IMR-90 (cell line): ENCODE measurements around the gene TRIM2. TPM values are rescaled to one million over a fixed set of nuclear protein-coding genes. Genes with fewer than 3 reads are reported as not detected.

ENCODE experiments used
- ATAC-seq: fragments of 200-7000 bp; cut with Tn5 transposase; 2 replicates; pipeline ENCODE4 v1.9.1; 2020; ENCODE audit warnings: low read depth, mild to moderate bottlenecking, moderate library complexity
- BruUV-seq: library from RNA; stranded (reverse); fragments of 400-500 nt; replicated peaks from 2 replicates; lab custom pipeline; 2021; lab: Mats Ljungman, UMichigan
- CTCF ChIA-PET: fragments of 300-600 bp; formaldehyde crosslinking; extraction: SDS; loops from one replicate; lab custom pipeline; 2021; ENCODE audit warnings: antibody characterized with exemption; lab: Yijun Ruan, JAX
- POLR2A ChIA-PET: fragments of 300-600 bp; sonication (Branson Sonifier 250); formaldehyde crosslinking; loops from one replicate; lab custom pipeline; 2022; ENCODE audit warnings: antibody characterized with exemption; ENCODE audit not compliant: unreplicated experiment; lab: Charles Lee
- DNase-seq: peaks from one replicate; pipeline ENCODE4 v3.0.0; 2013
- H2AFZ ChIP-seq: replicated peaks from 2 replicates; pipeline ENCODE3; 2013; ENCODE audit warnings: low read length, mild to moderate bottlenecking; ENCODE audit not compliant: poor library complexity
- H2AK5ac ChIP-seq: 2 replicates; pipeline ENCODE4 v1.6.1; 2013; ENCODE audit warnings: low read depth, low read length, inconsistent platforms
- H2AK9ac ChIP-seq: replicated peaks from 2 replicates; pipeline ENCODE3; 2013; ENCODE audit warnings: mild to moderate bottlenecking, low read depth, low read length, moderate library complexity; ENCODE audit not compliant: poor library complexity
- H2BK120ac ChIP-seq: 2 replicates; pipeline ENCODE4 v1.6.1; 2013; ENCODE audit warnings: low read depth, low read length, inconsistent platforms
- H2BK15ac ChIP-seq: 3 replicates; pipeline ENCODE4 v1.6.1; 2013; ENCODE audit warnings: low read depth, low read length, inconsistent platforms
- H2BK20ac ChIP-seq: 2 replicates; pipeline ENCODE4 v1.6.1; 2013; ENCODE audit warnings: low read depth, mild to moderate bottlenecking, inconsistent platforms, low read length, moderate library complexity
- H2BK5ac ChIP-seq: 2 replicates; pipeline ENCODE4 v1.6.1; 2013; ENCODE audit warnings: mild to moderate bottlenecking, low read depth, low read length, inconsistent platforms; ENCODE audit not compliant: poor library complexity, severe bottlenecking
- H3K14ac ChIP-seq: replicated peaks from 2 replicates; pipeline ENCODE4 v1.6.1; 2013; ENCODE audit warnings: low read depth, low read length, inconsistent platforms
- H3K18ac ChIP-seq: 2 replicates; pipeline ENCODE4 v1.6.1; 2013; ENCODE audit warnings: low read depth, low read length, control low read depth
- H3K23ac ChIP-seq: 2 replicates; pipeline ENCODE4 v1.6.1; 2013; ENCODE audit warnings: low read depth, low read length, inconsistent platforms
- H3K27ac ChIP-seq: 2 replicates; pipeline ENCODE4 v1.5.1; 2013; ENCODE audit warnings: mild to moderate bottlenecking, control low read depth, low read length; ENCODE audit not compliant: insufficient read depth
- H3K27me3 ChIP-seq: 2 replicates; pipeline ENCODE4 v1.6.1; 2013; ENCODE audit warnings: low read length; ENCODE audit not compliant: control insufficient read depth, insufficient read depth
- H3K36me3 ChIP-seq: 2 replicates; pipeline ENCODE4 v1.6.1; 2013; ENCODE audit warnings: low read length, mixed read lengths; ENCODE audit not compliant: control insufficient read depth, insufficient read depth
- H3K4ac ChIP-seq: 2 replicates; pipeline ENCODE4 v1.6.1; 2013; ENCODE audit warnings: low read depth, low read length, inconsistent platforms
- H3K4me1 ChIP-seq: 2 replicates; pipeline ENCODE4 v1.6.1; 2013; ENCODE audit warnings: low read length, mixed read lengths; ENCODE audit not compliant: control insufficient read depth, insufficient read depth
- H3K4me2 ChIP-seq: 2 replicates; pipeline ENCODE4 v1.6.1; 2013; ENCODE audit warnings: low read depth, mild to moderate bottlenecking, control low read depth, low read length, moderate library complexity
- H3K4me3 ChIP-seq: 2 replicates; pipeline ENCODE4 v1.5.1; 2013; ENCODE audit warnings: low read depth, mild to moderate bottlenecking, control low read depth, low read length, moderate library complexity; ENCODE audit not compliant: insufficient read depth
- H3K56ac ChIP-seq: 2 replicates; pipeline ENCODE4 v1.6.1; 2013; ENCODE audit warnings: low read length, inconsistent platforms; ENCODE audit not compliant: insufficient read depth; ENCODE audit errors: extremely low read depth
- H3K79me1 ChIP-seq, 2 experiments: 2 replicates each; pipeline ENCODE4 v1.6.1; 2013; ENCODE audit warnings: low read length in 2 of 2, inconsistent platforms in 1 of 2, low read depth in 1 of 2
- H3K9ac ChIP-seq: 2 replicates; pipeline ENCODE4 v1.6.1; 2013; ENCODE audit warnings: low read depth, low read length, control low read depth
- H3K9me1 ChIP-seq: 2 replicates; pipeline ENCODE4 v1.6.1; 2013; ENCODE audit warnings: low read length, inconsistent platforms; ENCODE audit not compliant: insufficient read depth
- H3K9me3 ChIP-seq: 2 replicates; pipeline ENCODE4 v1.6.1; 2013; ENCODE audit warnings: low read length; ENCODE audit not compliant: control insufficient read depth, insufficient read depth
- H4K20me1 ChIP-seq: 2 replicates; pipeline ENCODE4 v1.6.1; 2013; ENCODE audit warnings: low read length, inconsistent platforms; ENCODE audit not compliant: insufficient read depth
- H4K5ac ChIP-seq: 2 replicates; pipeline ENCODE4 v1.6.1; 2013; ENCODE audit warnings: mild to moderate bottlenecking, low read depth, low read length, control low read depth
- H4K8ac ChIP-seq, 2 experiments: 2 replicates each; pipeline ENCODE4 v1.6.1; 2013; ENCODE audit warnings: low read depth in 2 of 2, low read length in 2 of 2, control low read depth in 1 of 2, inconsistent platforms in 1 of 2
- H4K91ac ChIP-seq: 2 replicates; pipeline ENCODE4 v1.6.1; 2013; ENCODE audit warnings: low read depth, low read length, inconsistent platforms; ENCODE audit not compliant: insufficient read depth
- CEBPB ChIP-seq: IDR thresholded peaks from 2 replicates; pipeline ENCODE4 v1.6.1; 2012; ENCODE audit warnings: low read depth, low read length, improper control_type of control experiment
- CHD1 ChIP-seq: IDR thresholded peaks from 2 replicates; pipeline ENCODE4 v1.6.1; 2012; ENCODE audit warnings: low read depth, low read length, improper control_type of control experiment
- CTCF ChIP-seq: conservative IDR thresholded peaks from 2 replicates; pipeline ENCODE4 v1.5.1; 2012; ENCODE audit warnings: mild to moderate bottlenecking, low read depth, low read length, improper control_type of control experiment
- FOS ChIP-seq: fragments of 150-350 bp; IDR thresholded peaks from 2 replicates; pipeline ENCODE4 v1.6.1; 2016; ENCODE audit warnings: low read depth, low read length
- MAFK ChIP-seq: IDR thresholded peaks from 2 replicates; pipeline ENCODE4 v1.6.1; 2012; ENCODE audit warnings: low read depth, low read length, improper control_type of control experiment
- RAD21 ChIP-seq: IDR thresholded peaks from 2 replicates; pipeline ENCODE4 v1.6.1; 2012; ENCODE audit warnings: low read length, improper control_type of control experiment
- SMC3 ChIP-seq: fragments of 150-350 bp; IDR thresholded peaks from 2 replicates; pipeline ENCODE4 v1.6.1; 2016; ENCODE audit warnings: low read depth, mild to moderate bottlenecking, antibody characterized with exemption, low read length, moderate library complexity
- WGBS, 2 experiments: methylation state at CpG; one replicate each; pipeline versions ENCODE4 v1.1.5 to v1.1.7; 2013; ENCODE audit warnings: missing lambda C conversion rate in 2 of 2; ENCODE audit not compliant: insufficient read length in 1 of 2; ENCODE audit errors: extremely low coverage in 2 of 2; 5-methylcytosine and 5-hydroxymethylcytosine counted together
- dilution Hi-C: fragments of 300-500 bp; cut with HindIII; formaldehyde crosslinking; loops from one replicate; pipeline ENCODE4 v1.14.3; 2018; ENCODE audit warnings: low sequenced_read_pairs; ENCODE audit not compliant: unreplicated experiment
- in situ Hi-C: fragments of 300-500 bp; cut with MboI; formaldehyde crosslinking; loops from 3 replicates; pipeline ENCODE4 v1.14.3; 2019; ENCODE audit warnings: low sequenced_read_pairs, inconsistent platforms, mixed read lengths
- intact Hi-C: fragments of 100-400 bp; cut with micrococcal nuclease; formaldehyde crosslinking; loops from 2 replicates; pipeline ENCODE4 v1.10.0; 2022
- polyA plus RNA-seq, 3 experiments: library from polyadenylated mRNA; depleted of rRNA; stranded (reverse); fragments of >200 nt; gene quantifications; 2 replicates each; pipeline ENCODE4 v1.2.3, GENCODE V29; 2012; ENCODE audit warnings: low replicate concordance in 1 of 3
- total RNA-seq: library from RNA; depleted of rRNA; stranded (reverse); fragments of >200 nt; gene quantifications from 2 replicates; pipeline ENCODE4 v1.2.3, GENCODE V29; 2012

TRIM2 gene
- total and polyA plus RNA-seq, 2 of the 4 experiments (the other 2 are of a cell fraction) = 16.0 to 64.2 TPM

GRCh38 chr4:153362184-153362583, 157.9 kb downstream of the TRIM2 start:
- H4K20me1 ChIP-seq = no peaks in the 10 kb centered on the region
- no peak overlapping the region for H3K56ac ChIP-seq
- H2BK15ac ChIP-seq = no peak overlapping the region
- DNase-seq = peak; percentile 40
- no peaks in the 10 kb centered on the region for H3K36me3 ChIP-seq
- H3K4ac ChIP-seq = no peak overlapping the region; the same call in 1 of the 2 replicates
- TF ChIP-seq SMC3 (no peak), MAFK (no peak), CEBPB (no peak), RAD21 (no peak), CTCF (no peak), FOS (no peak), CHD1 (no peak)
- H3K18ac ChIP-seq = no peak overlapping the region
- H3K14ac ChIP-seq = no peak overlapping the region
- H3K9me3 ChIP-seq = peaks cover 2% of the 10 kb centered on the region; the same call in 1 of the 2 replicates
- no peak overlapping the region for H3K23ac ChIP-seq
- H3K9ac ChIP-seq = no peak overlapping the region
- H3K9me1 ChIP-seq = no peaks in the 10 kb centered on the region
- no peaks in the 10 kb centered on the region; a peak in 1 of 4 replicates for H3K79me1 ChIP-seq
- H2AFZ ChIP-seq = no peak overlapping the region
- no peak overlapping the region for H2AK9ac ChIP-seq
- H3K4me3 ChIP-seq = no peak overlapping the region
- H3K4me1 ChIP-seq = no peaks in the 10 kb centered on the region
- no peak for ATAC-seq
- CTCF ChIA-PET = interaction anchor here (0.6 kb wide), 1 partner anchor 75 kb away, joined by 3 read pairs; no protein-coding TSS in a partner anchor
- 20% methylated on average over 1 of the region's 3 CpGs; no CpG with 5 or more reads in 1 of the 2 experiments for WGBS, 2 experiments
- BruUV-seq = no TSS peak
- dilution Hi-C loops (no loop called here), intact Hi-C loops (no loop called here), in situ Hi-C loops (no loop called here)
- H2AK5ac ChIP-seq = no peak overlapping the region
- H4K5ac ChIP-seq = no peak overlapping the region
- no peak overlapping the region for H3K27ac ChIP-seq
- no peak overlapping the region for H2BK120ac ChIP-seq
- no peak overlapping the region for H2BK20ac ChIP-seq
- H3K27me3 ChIP-seq = no peaks in the 10 kb centered on the region
- no peak overlapping the region for H4K91ac ChIP-seq
- POLR2A ChIA-PET = interaction anchor here (0.6 kb wide), 1 partner anchor 152 kb away, joined by 3 read pairs; no protein-coding TSS in a partner anchor
- no peak overlapping the region for H4K8ac ChIP-seq
- H3K4me2 ChIP-seq = no peak overlapping the region
- H2BK5ac ChIP-seq = no peak overlapping the region
